Smooth muscle cell (in vitro differentiated cells): Measurements from ENCODE around the gene SECISBP2. TPM values are rescaled to one million over a fixed set of nuclear protein-coding genes. Genes with fewer than 3 reads are reported as not detected.
"Not testable (repeated sequence)": the region's sequence is repeated elsewhere in the genome, so short reads cannot be mapped to it uniquely, and the experiment has no call there.

Experiments
- DNase-seq: peaks from one replicate; lab custom pipeline; 2025; ENCODE audit not compliant: unreplicated experiment; lab: John Stamatoyannopoulos, UW
- H2AFZ ChIP-seq: fragments of 200-600 bp; sonication (generic); 2 replicates; pipeline ENCODE4 v1.6.0; 2016; ENCODE audit warnings: antibody characterized with exemption, low read depth, mild to moderate bottlenecking
- H3F3A ChIP-seq: fragments of 200-600 bp; sonication (generic); 2 replicates; pipeline ENCODE4 v1.6.0; 2017; ENCODE audit warnings: antibody characterized with exemption, low read depth
- H3K27ac ChIP-seq: fragments of 200-600 bp; sonication (generic); 2 replicates; pipeline ENCODE4 v1.5.1; 2016; ENCODE audit warnings: low read depth, mild to moderate bottlenecking
- H3K27me3 ChIP-seq: fragments of 200-600 bp; sonication (generic); 2 replicates; pipeline ENCODE4 v1.6.1; 2016; ENCODE audit warnings: low read depth, mild to moderate bottlenecking
- H3K36me3 ChIP-seq: fragments of 200-600 bp; sonication (generic); 2 replicates; pipeline ENCODE4 v1.5.1; 2016; ENCODE audit warnings: low read depth
- H3K4me1 ChIP-seq: fragments of 200-600 bp; sonication (generic); 2 replicates; pipeline ENCODE4 v1.5.1; 2016; ENCODE audit warnings: low read depth
- H3K4me2 ChIP-seq: fragments of 200-600 bp; sonication (generic); 2 replicates; pipeline ENCODE4 v1.6.0; 2016; ENCODE audit warnings: mild to moderate bottlenecking
- H3K4me3 ChIP-seq: fragments of 200-600 bp; sonication (generic); 2 replicates; pipeline ENCODE4 v1.5.1; 2016; ENCODE audit warnings: mild to moderate bottlenecking
- H3K79me2 ChIP-seq: fragments of 200-600 bp; sonication (generic); 2 replicates; pipeline ENCODE4 v1.6.0; 2016; ENCODE audit warnings: low read depth, mild to moderate bottlenecking
- H3K9ac ChIP-seq: fragments of 200-600 bp; sonication (generic); 2 replicates; pipeline ENCODE4 v1.6.0; 2016; ENCODE audit warnings: low read depth
- H3K9me3 ChIP-seq: fragments of 200-600 bp; sonication (generic); replicated peaks from 2 replicates; pipeline ENCODE4 v1.5.1; 2016; ENCODE audit warnings: low read depth
- H4K20me1 ChIP-seq: fragments of 200-600 bp; sonication (generic); 2 replicates; pipeline ENCODE4 v1.6.0; 2016; ENCODE audit warnings: low read depth
- WGBS: methylation state at CpG from one replicate; pipeline ENCODE4 v1.1.7; 2016; ENCODE audit warnings: low lambda C conversion rate; 5-methylcytosine and 5-hydroxymethylcytosine counted together
- polyA plus RNA-seq: library from polyadenylated mRNA; unstranded; fragments of >200 nt; fragmentation: Nextera tagmentation; extraction: Ambion mirVana; gene quantifications from 2 replicates; pipeline ENCODE4 v1.2.1, GENCODE V29; 2016
- total RNA-seq: library from RNA; depleted of rRNA; stranded (reverse); fragments of >200 nt; gene quantifications from 2 replicates; pipeline ENCODE4 v1.2.3, GENCODE V29; 2014
- TF ChIP-seq, protein P1 (sequence below): fragments of 200-600 bp; sonication (generic); IDR thresholded peaks from 2 replicates; pipeline ENCODE4 v1.5.1; 2017; ENCODE audit warnings: borderline replicate concordance, mild to moderate bottlenecking, antibody characterized with exemption; ENCODE audit not compliant: insufficient read depth, poor library complexity, severe bottlenecking

The SECISBP2 gene
- total and polyA plus RNA-seq, 2 experiments from 2014 or later = 12.2 to 25.1 TPM

DNA sequence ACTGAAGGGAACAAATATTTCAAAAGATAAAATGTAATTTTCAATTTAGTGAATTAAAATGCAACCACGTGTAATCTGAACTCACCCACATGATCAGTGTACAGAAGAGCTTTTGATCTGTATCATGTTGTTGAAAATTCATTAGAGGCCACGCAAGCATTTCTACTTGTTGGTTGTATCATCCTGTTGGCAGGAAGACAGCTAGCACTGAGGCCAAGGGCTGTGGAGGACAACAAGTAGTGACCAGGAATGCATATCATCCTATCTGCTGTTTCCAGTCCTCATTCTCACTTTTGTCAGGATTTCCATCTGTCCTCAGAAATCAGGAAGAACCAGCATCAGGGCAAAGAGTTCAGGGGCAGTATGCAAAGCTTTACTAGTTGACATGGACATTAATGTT is 37.2 kb upstream of the SECISBP2 start:
- 93% methylated on average over 2 of the region's 2 CpGs for WGBS
- no peak overlapping the region for H3K4me3 ChIP-seq
- H3K36me3 ChIP-seq = no peaks in the 10 kb centered on the region
- H3K9me3 ChIP-seq = no peaks in the 10 kb centered on the region
- no peak for DNase-seq
- H3K9ac ChIP-seq = no peak overlapping the region
- no peaks in the 10 kb centered on the region for H3F3A ChIP-seq
- H3K27me3 ChIP-seq = no peaks in the 10 kb centered on the region
- no peaks in the 10 kb centered on the region for H3K4me1 ChIP-seq
- TF ChIP-seq, protein P1, sequence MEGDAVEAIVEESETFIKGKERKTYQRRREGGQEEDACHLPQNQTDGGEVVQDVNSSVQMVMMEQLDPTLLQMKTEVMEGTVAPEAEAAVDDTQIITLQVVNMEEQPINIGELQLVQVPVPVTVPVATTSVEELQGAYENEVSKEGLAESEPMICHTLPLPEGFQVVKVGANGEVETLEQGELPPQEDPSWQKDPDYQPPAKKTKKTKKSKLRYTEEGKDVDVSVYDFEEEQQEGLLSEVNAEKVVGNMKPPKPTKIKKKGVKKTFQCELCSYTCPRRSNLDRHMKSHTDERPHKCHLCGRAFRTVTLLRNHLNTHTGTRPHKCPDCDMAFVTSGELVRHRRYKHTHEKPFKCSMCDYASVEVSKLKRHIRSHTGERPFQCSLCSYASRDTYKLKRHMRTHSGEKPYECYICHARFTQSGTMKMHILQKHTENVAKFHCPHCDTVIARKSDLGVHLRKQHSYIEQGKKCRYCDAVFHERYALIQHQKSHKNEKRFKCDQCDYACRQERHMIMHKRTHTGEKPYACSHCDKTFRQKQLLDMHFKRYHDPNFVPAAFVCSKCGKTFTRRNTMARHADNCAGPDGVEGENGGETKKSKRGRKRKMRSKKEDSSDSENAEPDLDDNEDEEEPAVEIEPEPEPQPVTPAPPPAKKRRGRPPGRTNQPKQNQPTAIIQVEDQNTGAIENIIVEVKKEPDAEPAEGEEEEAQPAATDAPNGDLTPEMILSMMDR = no peak
- H3K4me2 ChIP-seq = no peak overlapping the region
- no peak overlapping the region for H2AFZ ChIP-seq
- no peaks in the 10 kb centered on the region for H4K20me1 ChIP-seq
- no peak overlapping the region for H3K27ac ChIP-seq
- no peaks in the 10 kb centered on the region for H3K79me2 ChIP-seq

DNA sequence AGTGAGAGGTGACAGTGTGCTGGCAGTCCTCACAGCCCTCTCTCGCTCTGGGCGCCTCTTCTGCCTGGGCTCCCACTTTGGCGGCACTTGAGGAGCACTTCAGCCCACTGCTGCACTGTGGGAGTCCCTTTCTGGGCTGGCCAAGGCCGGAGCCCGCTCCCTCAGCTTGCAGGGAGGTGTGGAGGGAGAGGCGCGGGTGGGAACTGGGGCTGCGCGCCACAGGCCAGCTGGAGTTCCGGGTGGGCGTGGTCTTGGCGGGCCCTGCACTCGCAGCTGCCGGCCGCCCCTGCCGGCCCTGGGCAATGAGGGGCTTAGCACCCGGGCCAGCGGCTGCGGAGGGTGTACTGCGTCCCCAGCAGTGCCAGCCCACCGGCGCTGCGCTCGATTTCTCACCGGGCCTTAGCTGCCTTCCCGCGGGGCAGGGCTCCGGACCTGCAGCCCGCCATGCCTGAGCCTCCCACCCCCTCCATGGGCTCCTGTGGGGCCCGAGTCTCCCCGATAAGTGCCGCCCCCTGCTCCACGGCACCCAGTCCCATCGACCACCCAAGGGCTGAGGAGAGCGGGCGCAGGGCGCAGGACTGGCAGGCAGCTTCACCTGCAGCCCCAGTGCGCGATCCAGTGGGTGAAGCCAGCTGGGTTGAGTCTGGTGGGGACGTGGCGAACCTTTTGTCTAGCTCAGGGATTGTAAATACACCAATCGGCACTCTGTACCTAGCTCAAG is 35.9 kb upstream of the SECISBP2 start:
- H3K36me3 ChIP-seq, H4K20me1 ChIP-seq, H3K9ac ChIP-seq, H2AFZ ChIP-seq, H3K4me2 ChIP-seq, H3K4me3 ChIP-seq, DNase-seq, H3F3A ChIP-seq, H3K4me1 ChIP-seq, H3K79me2 ChIP-seq, H3K27me3 ChIP-seq, H3K27ac ChIP-seq, H3K9me3 ChIP-seq: not testable (repeated sequence)
- 96% methylated on average over 32 of the region's 42 CpGs for WGBS

DNA sequence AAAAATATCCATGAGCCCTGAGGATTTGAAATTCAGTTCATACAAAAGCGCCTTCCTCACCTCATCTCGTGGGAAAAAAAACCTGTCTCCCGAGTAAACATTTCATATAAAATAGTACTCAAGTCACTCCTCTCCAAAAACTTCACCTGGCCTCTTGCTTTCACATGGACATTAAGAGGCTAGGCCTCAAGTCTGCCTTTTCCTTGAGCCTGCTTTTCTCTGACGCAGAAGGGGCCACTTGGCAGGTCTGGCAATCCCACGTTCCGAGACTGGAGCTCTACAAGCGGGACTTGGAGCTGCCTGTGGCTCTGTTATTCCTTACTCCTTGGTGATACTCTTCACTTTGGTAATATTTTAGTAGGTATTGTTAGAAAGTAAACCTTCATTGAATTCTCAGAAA is 34.2 kb upstream of the SECISBP2 start:
- H4K20me1 ChIP-seq = no peaks in the 10 kb centered on the region
- H3K9ac ChIP-seq = no peak overlapping the region
- H3F3A ChIP-seq = no peaks in the 10 kb centered on the region
- no peaks in the 10 kb centered on the region for H3K79me2 ChIP-seq
- H3K27me3 ChIP-seq = no peaks in the 10 kb centered on the region
- no peak for DNase-seq
- H3K36me3 ChIP-seq = no peaks in the 10 kb centered on the region
- H3K4me1 ChIP-seq = no peaks in the 10 kb centered on the region
- TF ChIP-seq, protein P1 = no peak
- H3K9me3 ChIP-seq = no peaks in the 10 kb centered on the region
- no peak overlapping the region for H3K4me3 ChIP-seq
- H3K27ac ChIP-seq = no peak overlapping the region
- no peak overlapping the region for H2AFZ ChIP-seq
- 96% methylated on average over 7 of the region's 7 CpGs for WGBS
- no peak overlapping the region for H3K4me2 ChIP-seq

DNA sequence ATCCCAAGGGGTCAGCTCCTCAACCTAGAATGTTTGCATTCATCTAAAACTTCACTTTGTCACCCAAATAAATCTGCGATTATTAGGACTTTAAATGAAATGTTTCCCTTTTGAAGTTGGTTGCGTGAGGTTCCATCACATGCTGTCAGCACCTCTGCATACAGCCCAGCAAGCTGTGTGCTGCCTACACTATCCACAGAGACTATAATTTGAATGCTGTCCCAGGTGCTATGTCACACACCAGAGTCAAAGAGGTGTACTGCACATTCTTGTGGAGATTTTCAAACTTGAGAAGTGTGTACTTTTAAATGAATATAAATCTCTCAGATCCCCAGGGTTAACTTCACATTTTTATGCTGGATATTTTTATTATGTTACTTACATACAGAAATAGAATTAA is 26.6 kb upstream of the SECISBP2 start:
- 100% methylated on average over 2 of the region's 2 CpGs for WGBS

More for the DNA sequence above, 26.6 kb upstream of the SECISBP2 start:
- DNase-seq = no peak
- no peaks in the 10 kb centered on the region for H3K27me3 ChIP-seq
- no peak overlapping the region for H2AFZ ChIP-seq
- no peaks in the 10 kb centered on the region for H3K9me3 ChIP-seq
- H3K4me2 ChIP-seq = no peak overlapping the region
- no peak overlapping the region for H3K9ac ChIP-seq
- H3K27ac ChIP-seq = no peak overlapping the region
- TF ChIP-seq, protein P1 = no peak
- H3F3A ChIP-seq = peaks cover 5% of the 10 kb centered on the region
- H3K4me3 ChIP-seq = no peak overlapping the region
- no peaks in the 10 kb centered on the region for H3K36me3 ChIP-seq
- H3K4me1 ChIP-seq = no peaks in the 10 kb centered on the region
- no peaks in the 10 kb centered on the region for H4K20me1 ChIP-seq
- no peaks in the 10 kb centered on the region for H3K79me2 ChIP-seq
